GM12878 (cell line): ENCODE data around the gene RELT. TPM values are rescaled to one million over a fixed set of nuclear protein-coding genes. Genes with fewer than 3 reads are reported as not detected.

ENCODE experiments used
- BMI1 ChIP-seq: fragments of 450-650 bp; IDR thresholded peaks from 2 replicates; pipeline ENCODE4 v1.6.1; 2016; ENCODE audit warnings: mild to moderate bottlenecking, moderate library complexity, borderline replicate concordance
- MEF2A ChIP-seq: IDR thresholded peaks from 2 replicates; pipeline ENCODE4 v1.6.1; 2011; ENCODE audit warnings: low read depth, mild to moderate bottlenecking, low read length, moderate library complexity; ENCODE audit not compliant: insufficient read depth
- NKRF ChIP-seq: fragments of 450-650 bp; conservative IDR thresholded peaks from 2 replicates; pipeline ENCODE4 v1.6.1; 2017; ENCODE audit warnings: mild to moderate bottlenecking, moderate library complexity
- POLR2A ChIP-seq: IDR thresholded peaks from 2 replicates; pipeline ENCODE4 v1.6.1; 2011; ENCODE audit warnings: low read depth, mild to moderate bottlenecking, low read length
- REST ChIP-seq: IDR thresholded peaks from 2 replicates; pipeline ENCODE4 v1.6.1; 2012; ENCODE audit warnings: mild to moderate bottlenecking, low read depth, low read length
- SMC3 ChIP-seq: IDR thresholded peaks from 2 replicates; pipeline ENCODE4 v1.6.1; 2011; ENCODE audit warnings: low read length, improper control_type of control experiment, borderline replicate concordance
- SUPT20H ChIP-seq: IDR thresholded peaks from 2 replicates; pipeline ENCODE4 v1.6.1; 2011; ENCODE audit warnings: low read depth, mild to moderate bottlenecking, low read length, moderate library complexity, borderline replicate concordance; ENCODE audit not compliant: control insufficient read depth
- TCF7 ChIP-seq: IDR thresholded peaks from 2 replicates; pipeline ENCODE4 v1.6.1; 2014; ENCODE audit warnings: antibody characterized with exemption, borderline replicate concordance
- ZNF207 ChIP-seq: fragments of 450-650 bp; IDR thresholded peaks from 2 replicates; pipeline ENCODE4 v1.6.1; 2014; ENCODE audit warnings: antibody characterized with exemption, mild to moderate bottlenecking, borderline replicate concordance
- polyA plus RNA-seq, 11 experiments: library from polyadenylated mRNA; depleted of rRNA in 4 of 11; unstranded in 6 of 11; stranded (reverse) in 5 of 11; fragments of >200 nt; fragmentation: Nextera tagmentation in 4 of 11; fragmentation: Illumina TruSeq in 1 of 11; extraction: Ambion mirVana in 4 of 11; extraction: Trizol in 1 of 11; gene quantifications; 1 replicate in 1 of 11; 2 replicates in 10 of 11; pipeline versions ENCODE4 v1.2.1 to v1.2.3, GENCODE V29; 2011 to 2016; ENCODE audit warnings: inconsistent platforms in 2 of 11, missing spikeins in 2 of 11, low read depth in 1 of 11
- total RNA-seq, 4 experiments: library from RNA; depleted of rRNA in 3 of 4; stranded (reverse); fragments of >200 nt in 3 of 4; fragmentation: Illumina TruSeq in 1 of 4; extraction: Trizol in 1 of 4; gene quantifications; 2 replicates each; pipeline versions ENCODE4 v1.2.1 to v1.2.3, GENCODE V29; 2013 to 2021
- TF ChIP-seq, protein P1 (sequence below): IDR thresholded peaks from 2 replicates; pipeline ENCODE4 v1.6.1; 2012; ENCODE audit warnings: improper control_type of control experiment, low read depth, low read length; ENCODE audit not compliant: insufficient replicate concordance
- TF ChIP-seq, protein P2 (sequence below): IDR thresholded peaks from 2 replicates; pipeline ENCODE4 v1.6.1; 2012; ENCODE audit warnings: low read depth, low read length, improper control_type of control experiment
- TF ChIP-seq, protein P3 (sequence below): fragments of 150-350 bp; IDR thresholded peaks from 2 replicates; pipeline ENCODE4 v1.6.1; 2016; ENCODE audit warnings: low read depth, low read length

Gene RELT
- total and polyA plus RNA-seq, 10 of the 15 experiments (the other 5 are each of a cell fraction or from before 2014, with no cell fraction given) = 1.2 to 28.5 (median 10.8) TPM

DNA sequence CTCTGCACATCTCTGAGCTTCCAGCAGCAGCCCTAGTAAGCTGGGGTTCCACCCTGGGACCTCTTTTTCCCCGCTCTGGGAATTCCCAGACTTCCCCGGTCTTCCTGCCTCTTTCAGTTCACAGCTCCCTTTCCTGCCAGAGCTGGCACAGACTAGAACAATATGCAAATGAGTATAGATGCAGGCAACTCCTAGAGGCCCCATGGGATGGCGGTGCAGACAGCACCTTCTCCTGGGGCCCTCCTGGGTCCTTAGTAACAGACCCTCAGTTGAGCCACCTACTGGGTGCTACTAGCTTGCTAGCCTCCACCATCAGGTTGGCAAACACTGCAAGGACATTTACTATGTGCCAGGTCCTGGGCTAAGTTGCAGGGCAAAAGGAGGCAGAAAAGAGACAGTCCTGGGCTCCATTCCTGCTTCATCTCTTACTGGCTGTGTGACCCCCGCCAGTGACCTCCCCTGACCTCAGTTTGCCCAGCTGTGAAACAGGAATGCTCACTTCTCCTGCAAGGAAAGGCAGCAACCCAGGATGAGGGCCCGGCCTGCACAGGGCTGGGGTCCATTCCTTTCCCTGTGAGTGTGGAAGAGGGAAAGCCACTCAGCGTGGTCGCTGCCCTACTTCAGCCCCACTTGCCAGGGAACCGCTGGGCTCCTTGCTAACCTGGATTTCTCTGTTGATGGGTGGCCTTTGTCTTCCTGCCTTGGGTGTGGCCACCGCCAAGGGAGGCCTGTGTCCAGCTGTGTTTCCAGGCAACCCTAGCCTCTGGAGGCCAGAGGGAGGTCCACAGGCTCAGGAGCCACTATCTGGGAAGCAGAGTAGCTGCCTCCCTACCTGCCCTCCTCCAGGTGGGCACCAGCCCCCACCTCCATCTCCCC is 7.3 kb downstream of the RELT start (continued):
- TF ChIP-seq, protein P1, sequence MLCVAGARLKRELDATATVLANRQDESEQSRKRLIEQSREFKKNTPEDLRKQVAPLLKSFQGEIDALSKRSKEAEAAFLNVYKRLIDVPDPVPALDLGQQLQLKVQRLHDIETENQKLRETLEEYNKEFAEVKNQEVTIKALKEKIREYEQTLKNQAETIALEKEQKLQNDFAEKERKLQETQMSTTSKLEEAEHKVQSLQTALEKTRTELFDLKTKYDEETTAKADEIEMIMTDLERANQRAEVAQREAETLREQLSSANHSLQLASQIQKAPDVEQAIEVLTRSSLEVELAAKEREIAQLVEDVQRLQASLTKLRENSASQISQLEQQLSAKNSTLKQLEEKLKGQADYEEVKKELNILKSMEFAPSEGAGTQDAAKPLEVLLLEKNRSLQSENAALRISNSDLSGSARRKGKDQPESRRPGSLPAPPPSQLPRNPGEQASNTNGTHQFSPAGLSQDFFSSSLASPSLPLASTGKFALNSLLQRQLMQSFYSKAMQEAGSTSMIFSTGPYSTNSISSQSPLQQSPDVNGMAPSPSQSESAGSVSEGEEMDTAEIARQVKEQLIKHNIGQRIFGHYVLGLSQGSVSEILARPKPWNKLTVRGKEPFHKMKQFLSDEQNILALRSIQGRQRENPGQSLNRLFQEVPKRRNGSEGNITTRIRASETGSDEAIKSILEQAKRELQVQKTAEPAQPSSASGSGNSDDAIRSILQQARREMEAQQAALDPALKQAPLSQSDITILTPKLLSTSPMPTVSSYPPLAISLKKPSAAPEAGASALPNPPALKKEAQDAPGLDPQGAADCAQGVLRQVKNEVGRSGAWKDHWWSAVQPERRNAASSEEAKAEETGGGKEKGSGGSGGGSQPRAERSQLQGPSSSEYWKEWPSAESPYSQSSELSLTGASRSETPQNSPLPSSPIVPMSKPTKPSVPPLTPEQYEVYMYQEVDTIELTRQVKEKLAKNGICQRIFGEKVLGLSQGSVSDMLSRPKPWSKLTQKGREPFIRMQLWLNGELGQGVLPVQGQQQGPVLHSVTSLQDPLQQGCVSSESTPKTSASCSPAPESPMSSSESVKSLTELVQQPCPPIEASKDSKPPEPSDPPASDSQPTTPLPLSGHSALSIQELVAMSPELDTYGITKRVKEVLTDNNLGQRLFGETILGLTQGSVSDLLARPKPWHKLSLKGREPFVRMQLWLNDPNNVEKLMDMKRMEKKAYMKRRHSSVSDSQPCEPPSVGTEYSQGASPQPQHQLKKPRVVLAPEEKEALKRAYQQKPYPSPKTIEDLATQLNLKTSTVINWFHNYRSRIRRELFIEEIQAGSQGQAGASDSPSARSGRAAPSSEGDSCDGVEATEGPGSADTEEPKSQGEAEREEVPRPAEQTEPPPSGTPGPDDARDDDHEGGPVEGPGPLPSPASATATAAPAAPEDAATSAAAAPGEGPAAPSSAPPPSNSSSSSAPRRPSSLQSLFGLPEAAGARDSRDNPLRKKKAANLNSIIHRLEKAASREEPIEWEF = peak; percentile 53
- TF ChIP-seq MEF2A (no peak), TCF7 (no peak), SUPT20H (no peak), NKRF (no peak), REST (no peak), SMC3 (peak; percentile 31; the same call in 1 of the 2 replicates), POLR2A (no peak), ZNF207 (no peak), BMI1 (no peak)
- TF ChIP-seq, protein P2, sequence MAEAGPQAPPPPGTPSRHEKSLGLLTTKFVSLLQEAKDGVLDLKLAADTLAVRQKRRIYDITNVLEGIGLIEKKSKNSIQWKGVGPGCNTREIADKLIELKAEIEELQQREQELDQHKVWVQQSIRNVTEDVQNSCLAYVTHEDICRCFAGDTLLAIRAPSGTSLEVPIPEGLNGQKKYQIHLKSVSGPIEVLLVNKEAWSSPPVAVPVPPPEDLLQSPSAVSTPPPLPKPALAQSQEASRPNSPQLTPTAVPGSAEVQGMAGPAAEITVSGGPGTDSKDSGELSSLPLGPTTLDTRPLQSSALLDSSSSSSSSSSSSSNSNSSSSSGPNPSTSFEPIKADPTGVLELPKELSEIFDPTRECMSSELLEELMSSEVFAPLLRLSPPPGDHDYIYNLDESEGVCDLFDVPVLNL = no peak
- TF ChIP-seq, protein P3, sequence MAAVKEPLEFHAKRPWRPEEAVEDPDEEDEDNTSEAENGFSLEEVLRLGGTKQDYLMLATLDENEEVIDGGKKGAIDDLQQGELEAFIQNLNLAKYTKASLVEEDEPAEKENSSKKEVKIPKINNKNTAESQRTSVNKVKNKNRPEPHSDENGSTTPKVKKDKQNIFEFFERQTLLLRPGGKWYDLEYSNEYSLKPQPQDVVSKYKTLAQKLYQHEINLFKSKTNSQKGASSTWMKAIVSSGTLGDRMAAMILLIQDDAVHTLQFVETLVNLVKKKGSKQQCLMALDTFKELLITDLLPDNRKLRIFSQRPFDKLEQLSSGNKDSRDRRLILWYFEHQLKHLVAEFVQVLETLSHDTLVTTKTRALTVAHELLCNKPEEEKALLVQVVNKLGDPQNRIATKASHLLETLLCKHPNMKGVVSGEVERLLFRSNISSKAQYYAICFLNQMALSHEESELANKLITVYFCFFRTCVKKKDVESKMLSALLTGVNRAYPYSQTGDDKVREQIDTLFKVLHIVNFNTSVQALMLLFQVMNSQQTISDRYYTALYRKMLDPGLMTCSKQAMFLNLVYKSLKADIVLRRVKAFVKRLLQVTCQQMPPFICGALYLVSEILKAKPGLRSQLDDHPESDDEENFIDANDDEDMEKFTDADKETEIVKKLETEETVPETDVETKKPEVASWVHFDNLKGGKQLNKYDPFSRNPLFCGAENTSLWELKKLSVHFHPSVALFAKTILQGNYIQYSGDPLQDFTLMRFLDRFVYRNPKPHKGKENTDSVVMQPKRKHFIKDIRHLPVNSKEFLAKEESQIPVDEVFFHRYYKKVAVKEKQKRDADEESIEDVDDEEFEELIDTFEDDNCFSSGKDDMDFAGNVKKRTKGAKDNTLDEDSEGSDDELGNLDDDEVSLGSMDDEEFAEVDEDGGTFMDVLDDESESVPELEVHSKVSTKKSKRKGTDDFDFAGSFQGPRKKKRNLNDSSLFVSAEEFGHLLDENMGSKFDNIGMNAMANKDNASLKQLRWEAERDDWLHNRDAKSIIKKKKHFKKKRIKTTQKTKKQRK = no peak
